ENCODE results near the gene CHDH. TPM values are rescaled to one million over a fixed set of nuclear protein-coding genes. Genes with fewer than 3 reads are reported as not detected.

CHDH gene
- total RNA-seq, 1 donor from 2014 or later = 0.60 TPM

DNA sequence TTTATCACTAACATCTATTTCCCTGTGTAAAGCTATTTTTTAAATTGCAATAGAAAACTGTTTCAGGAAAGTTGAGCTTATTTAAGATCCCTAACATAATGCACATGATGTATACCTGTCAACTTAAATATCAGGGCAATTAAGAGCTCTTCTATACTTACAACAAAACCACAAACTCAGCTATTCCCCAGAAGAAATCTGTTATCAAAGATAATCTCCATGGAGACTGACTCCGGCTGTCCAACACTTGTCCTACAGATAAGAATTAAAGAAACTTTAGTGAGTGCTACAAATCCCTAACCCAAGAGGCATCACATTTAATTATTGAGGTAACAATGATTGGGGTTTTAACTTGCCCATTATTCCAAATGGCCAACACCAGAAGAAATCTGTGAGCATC is 42.0 kb upstream of the CHDH start:
- no peak for DNase-seq (ENCODE audit: low spot score)
- TF ChIP-seq CTCF (IDR thresholded peaks at IDR 0.05) = no peak
- peaks cover 8% of the 10 kb centered on the region for H3K9me3 Mint-ChIP-seq (ENCODE audit: low read depth)
- no peak overlapping the region for H3K4me3 Mint-ChIP-seq (ENCODE audit: unreplicated experiment)
- no peak overlapping the region for H3K27ac Mint-ChIP-seq (ENCODE audit: unreplicated experiment)
- H3K4me1 Mint-ChIP-seq (ENCODE audit: low read depth) = peaks cover 33% of the 10 kb centered on the region
- peaks cover 8% of the 10 kb centered on the region for H3K36me3 Mint-ChIP-seq (ENCODE audit: low read depth)
- H3K27me3 Mint-ChIP-seq (ENCODE audit: low read depth) = peaks cover 4% of the 10 kb centered on the region

GRCh38 chr3:53887446-53887845 is 41.2 kb upstream of the CHDH start:
- H3K4me3 Mint-ChIP-seq (ENCODE audit: unreplicated experiment) = no peak overlapping the region
- no peaks in the 10 kb centered on the region for H3K27me3 Mint-ChIP-seq (ENCODE audit: low read depth)
- H3K36me3 Mint-ChIP-seq (ENCODE audit: low read depth) = peaks cover 5% of the 10 kb centered on the region
- TF ChIP-seq CTCF (IDR thresholded peaks at IDR 0.05) = no peak
- peaks cover 34% of the 10 kb centered on the region for H3K4me1 Mint-ChIP-seq (ENCODE audit: low read depth)
- no peak for DNase-seq (ENCODE audit: low spot score)
- H3K9me3 Mint-ChIP-seq (ENCODE audit: low read depth) = peaks cover 2% of the 10 kb centered on the region
- H3K27ac Mint-ChIP-seq (ENCODE audit: unreplicated experiment) = no peak overlapping the region

DNA sequence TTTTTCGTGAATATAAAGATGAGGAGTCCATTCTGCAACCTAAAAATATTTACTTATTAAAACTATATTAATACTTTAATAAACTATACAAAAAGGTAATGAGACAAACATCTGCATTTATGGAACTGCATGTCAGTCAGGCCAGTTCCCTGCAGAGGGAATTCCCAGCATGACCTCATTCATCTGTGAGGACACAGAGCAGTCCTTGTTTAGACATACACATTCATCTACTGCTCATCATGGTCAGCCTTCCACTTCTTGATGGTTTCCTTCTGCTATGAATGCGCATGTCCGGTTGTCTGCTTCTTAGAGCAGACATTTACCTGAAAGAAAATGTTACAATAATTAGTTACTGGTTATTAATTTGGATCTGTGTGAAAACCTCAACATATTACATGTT is 39.0 kb upstream of the CHDH start:
- Mint-ChIP-seq H3K27me3 (ENCODE audit: low read depth) (no peaks in the 10 kb centered on the region), H3K36me3 (ENCODE audit: low read depth) (peaks cover 5% of the 10 kb centered on the region), H3K4me3 (ENCODE audit: unreplicated experiment) (no peak overlapping the region), H3K9me3 (ENCODE audit: low read depth) (no peaks in the 10 kb centered on the region), H3K27ac (ENCODE audit: unreplicated experiment) (no peak overlapping the region), H3K4me1 (ENCODE audit: low read depth) (peaks cover 32% of the 10 kb centered on the region)
- DNase-seq (ENCODE audit: low spot score) = no peak
- no peak for TF ChIP-seq CTCF (IDR thresholded peaks at IDR 0.05)

- TF ChIP-seq CTCF (IDR thresholded peaks at IDR 0.05) = no peak
- no peak for DNase-seq (ENCODE audit: low spot score)
- no peak overlapping the region for H3K4me3 Mint-ChIP-seq (ENCODE audit: unreplicated experiment)
- no peak overlapping the region for H3K27ac Mint-ChIP-seq (ENCODE audit: unreplicated experiment)
- H3K4me1 Mint-ChIP-seq (ENCODE audit: low read depth) = peaks cover 32% of the 10 kb centered on the region
- H3K9me3 Mint-ChIP-seq (ENCODE audit: low read depth) = no peaks in the 10 kb centered on the region
- no peaks in the 10 kb centered on the region for H3K27me3 Mint-ChIP-seq (ENCODE audit: low read depth)
- peaks cover 10% of the 10 kb centered on the region for H3K36me3 Mint-ChIP-seq (ENCODE audit: low read depth)
Measured at GRCh38 chr3:53884623-53885022, 38.4 kb upstream of the CHDH start.

DNA sequence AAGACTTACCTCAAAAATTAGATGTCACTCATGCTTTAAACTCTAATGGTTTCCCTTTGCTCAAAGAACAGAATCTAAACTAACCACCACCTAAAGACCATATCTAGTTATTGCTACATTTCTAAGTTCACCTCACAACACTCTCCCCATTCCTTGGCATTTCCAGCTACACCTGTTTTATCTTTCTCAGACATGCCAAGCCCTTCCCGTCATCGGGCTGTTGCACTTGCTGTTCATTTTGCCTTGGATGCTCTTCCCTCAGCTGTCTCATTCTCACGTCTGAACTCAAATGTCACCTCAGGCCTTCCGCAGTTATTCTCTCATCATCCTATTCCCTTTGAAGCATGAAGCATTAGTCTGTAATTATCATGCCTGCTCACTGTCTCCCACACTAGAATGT is 36.8 kb upstream of the CHDH start:
- no peak for TF ChIP-seq CTCF (IDR thresholded peaks at IDR 0.05)

More for the DNA sequence above, 36.8 kb upstream of the CHDH start:
- no peak overlapping the region for H3K27ac Mint-ChIP-seq (ENCODE audit: unreplicated experiment)
- DNase-seq (ENCODE audit: low spot score) = no peak
- peaks cover 14% of the 10 kb centered on the region for H3K36me3 Mint-ChIP-seq (ENCODE audit: low read depth)
- no peaks in the 10 kb centered on the region for H3K9me3 Mint-ChIP-seq (ENCODE audit: low read depth)
- no peak overlapping the region for H3K4me3 Mint-ChIP-seq (ENCODE audit: unreplicated experiment)
- no peaks in the 10 kb centered on the region for H3K27me3 Mint-ChIP-seq (ENCODE audit: low read depth)
- H3K4me1 Mint-ChIP-seq (ENCODE audit: low read depth) = peaks cover 23% of the 10 kb centered on the region
